ENCODE results near the gene LYPD6B.

The LYPD6B gene

GRCh38 chr2:149038442-149039212 lies at the start of gene LYPD6B:
TSS of gene LYPD6B (plus strand) at chr2:149038699. CDS start at chr2:149130949, 92,250 bp downstream.
- DNase-seq (ENCODE audit: low spot score): no peak

GRCh38 chr2:148989882-148990493 lies 48.5 kb upstream of the LYPD6B start:
- peak; percentile 36 for DNase-seq (ENCODE audit: low spot score)

- no peak for DNase-seq (ENCODE audit: low spot score)
These were observed 47.5 kb upstream of the LYPD6B start for GRCh38 chr2:148990968-148991367.

GRCh38 chr2:148992448-148992847 lies 46.1 kb upstream of the LYPD6B start:
- DNase-seq (ENCODE audit: low spot score): no peak

- DNase-seq (ENCODE audit: low spot score): no peak
These were observed 45.1 kb upstream of the LYPD6B start for GRCh38 chr2:148993351-148993750.

- DNase-seq (ENCODE audit: low spot score): no peak
These were observed 44.2 kb upstream of the LYPD6B start for GRCh38 chr2:148994341-148994740.

- no peak for DNase-seq (ENCODE audit: low spot score)
These were observed 41.7 kb upstream of the LYPD6B start for GRCh38 chr2:148996805-148997204.

GRCh38 chr2:148998165-148998830 lies 40.2 kb upstream of the LYPD6B start:
- no peak for DNase-seq (ENCODE audit: low spot score)

GRCh38 chr2:148998831-148999200 lies 39.7 kb upstream of the LYPD6B start:
- no peak for DNase-seq (ENCODE audit: low spot score)

GRCh38 chr2:148999451-148999921 lies 39.0 kb upstream of the LYPD6B start:
- DNase-seq (ENCODE audit: low spot score): no peak

- DNase-seq (ENCODE audit: low spot score): no peak
These were observed 38.2 kb upstream of the LYPD6B start for GRCh38 chr2:149000158-149000938.

- no peak for DNase-seq (ENCODE audit: low spot score)
These were observed 37.0 kb upstream of the LYPD6B start for GRCh38 chr2:149001496-149001895.

- no peak for DNase-seq (ENCODE audit: low spot score)
These were observed 36.1 kb upstream of the LYPD6B start for GRCh38 chr2:149002378-149002890.

GRCh38 chr2:149002891-149003740 lies 35.4 kb upstream of the LYPD6B start:
- no peak for DNase-seq (ENCODE audit: low spot score)

- DNase-seq (ENCODE audit: low spot score): no peak
These were observed 33.7 kb upstream of the LYPD6B start for GRCh38 chr2:149004836-149005235.

- no peak for DNase-seq (ENCODE audit: low spot score)
These were observed 32.9 kb upstream of the LYPD6B start for GRCh38 chr2:149005471-149006077.

- no peak for DNase-seq (ENCODE audit: low spot score)
These were observed 31.5 kb upstream of the LYPD6B start for GRCh38 chr2:149006883-149007543.

GRCh38 chr2:149008381-149008780 lies 30.1 kb upstream of the LYPD6B start:
- no peak for DNase-seq (ENCODE audit: low spot score)

- DNase-seq (ENCODE audit: low spot score): no peak
These were observed 28.7 kb upstream of the LYPD6B start for GRCh38 chr2:149009576-149010461.

Measured in CD4-positive, alpha-beta T cell treated with Interleukin-6 at 100 ng/mL for 8 hours (primary cell).